GM12874 (cell line): ENCODE data around the gene PAK5.

Experiments used
- TF ChIP-seq, protein P1 (sequence below): IDR thresholded peaks from 2 replicates; pipeline ENCODE4 v1.5.1; 2011; ENCODE audit warnings: low read depth, mild to moderate bottlenecking, control low read depth, low read length, moderate library complexity; ENCODE audit not compliant: insufficient read depth

Gene PAK5

DNA sequence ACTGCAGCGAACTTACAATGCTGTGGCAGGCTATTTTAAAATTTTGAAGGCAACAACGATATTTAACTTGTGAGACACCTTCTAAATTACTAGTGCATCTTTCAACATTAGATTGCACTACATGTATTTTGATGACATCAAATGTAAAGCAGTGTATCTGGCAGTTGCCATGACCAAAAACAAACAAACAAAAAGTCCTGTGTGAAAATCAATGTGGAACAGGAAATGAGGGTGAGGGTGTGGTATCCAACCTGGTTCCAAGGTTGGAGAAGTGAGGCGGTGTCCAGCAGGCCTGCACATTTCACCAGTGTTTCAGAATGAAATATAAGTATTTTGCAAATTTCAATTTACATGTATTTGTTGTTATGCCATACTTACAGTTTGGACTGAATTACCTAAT is 212.5 kb downstream of the PAK5 start:
- TF ChIP-seq, protein P1, sequence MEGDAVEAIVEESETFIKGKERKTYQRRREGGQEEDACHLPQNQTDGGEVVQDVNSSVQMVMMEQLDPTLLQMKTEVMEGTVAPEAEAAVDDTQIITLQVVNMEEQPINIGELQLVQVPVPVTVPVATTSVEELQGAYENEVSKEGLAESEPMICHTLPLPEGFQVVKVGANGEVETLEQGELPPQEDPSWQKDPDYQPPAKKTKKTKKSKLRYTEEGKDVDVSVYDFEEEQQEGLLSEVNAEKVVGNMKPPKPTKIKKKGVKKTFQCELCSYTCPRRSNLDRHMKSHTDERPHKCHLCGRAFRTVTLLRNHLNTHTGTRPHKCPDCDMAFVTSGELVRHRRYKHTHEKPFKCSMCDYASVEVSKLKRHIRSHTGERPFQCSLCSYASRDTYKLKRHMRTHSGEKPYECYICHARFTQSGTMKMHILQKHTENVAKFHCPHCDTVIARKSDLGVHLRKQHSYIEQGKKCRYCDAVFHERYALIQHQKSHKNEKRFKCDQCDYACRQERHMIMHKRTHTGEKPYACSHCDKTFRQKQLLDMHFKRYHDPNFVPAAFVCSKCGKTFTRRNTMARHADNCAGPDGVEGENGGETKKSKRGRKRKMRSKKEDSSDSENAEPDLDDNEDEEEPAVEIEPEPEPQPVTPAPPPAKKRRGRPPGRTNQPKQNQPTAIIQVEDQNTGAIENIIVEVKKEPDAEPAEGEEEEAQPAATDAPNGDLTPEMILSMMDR: no peak

DNA sequence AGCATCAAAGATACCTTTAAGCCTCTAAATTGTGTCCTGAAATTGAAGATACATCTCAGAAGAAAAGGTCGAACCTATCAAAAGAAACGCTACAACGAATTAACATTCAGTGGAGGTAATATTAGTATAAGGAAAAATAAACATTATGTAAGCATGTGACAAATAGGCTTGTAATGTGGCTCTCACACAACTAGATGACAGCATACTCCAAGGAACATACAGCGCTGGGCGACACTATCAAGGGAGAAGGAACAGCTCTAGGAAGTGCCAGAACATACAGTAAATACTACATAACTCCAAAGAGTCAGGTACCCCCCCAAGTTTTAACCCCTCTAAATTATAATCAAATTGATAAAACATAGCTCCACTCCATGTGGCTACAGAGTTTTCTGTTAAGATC is 220.9 kb downstream of the PAK5 start:
- TF ChIP-seq, protein P1: 0 out of 2 replicates have a peak, but pooled peaks have one; percentile 19

- TF ChIP-seq, protein P1: peak; percentile 65
These were observed 221.9 kb downstream of the PAK5 start for GRCh38 chr20:9616833-9617461.

- TF ChIP-seq, protein P1: no peak
These were observed 222.4 kb downstream of the PAK5 start for GRCh38 chr20:9616455-9616805.

- TF ChIP-seq, protein P1: no peak
These were observed 223.0 kb downstream of the PAK5 start for GRCh38 chr20:9615766-9616454.

DNA sequence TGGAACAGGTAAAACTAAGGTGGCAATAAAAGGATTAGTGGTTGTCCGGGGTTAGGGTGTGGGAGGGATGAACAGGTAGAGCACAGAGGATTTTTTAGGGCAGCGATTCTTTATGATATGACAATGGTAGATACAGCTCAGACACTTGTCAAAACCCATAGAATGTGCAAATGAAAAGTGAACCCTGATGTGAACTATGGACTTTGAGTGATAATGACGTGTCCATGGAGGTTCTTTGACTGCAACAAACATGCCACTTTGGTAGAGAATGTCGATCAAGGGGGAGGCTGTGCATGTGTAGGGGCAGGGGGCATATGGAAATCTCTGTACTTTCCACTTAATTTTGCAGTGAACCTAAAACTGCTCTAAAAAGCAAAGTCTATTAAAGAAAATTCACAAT is 223.8 kb downstream of the PAK5 start:
- TF ChIP-seq, protein P1: no peak

- TF ChIP-seq, protein P1: no peak
These were observed 225.0 kb downstream of the PAK5 start for GRCh38 chr20:9613871-9614270.
